Stimulated activated CD4-positive, alpha-beta T cell treated with anti-CD3 and anti-CD28 coated beads, Interleukin-4, amount 100 ng/mL, for 4 hours (primary cell): Measurements from ENCODE around the gene ICAM1.
"Not testable (repeated sequence)": the region's sequence is repeated elsewhere in the genome, so short reads cannot be mapped to it uniquely, and the experiment has no call there.

Experiments
- DNase-seq, 2 experiments: peaks; one replicate each; pipeline ENCODE4 v3.0.0-alpha.2; 2020

ICAM1 gene

DNA sequence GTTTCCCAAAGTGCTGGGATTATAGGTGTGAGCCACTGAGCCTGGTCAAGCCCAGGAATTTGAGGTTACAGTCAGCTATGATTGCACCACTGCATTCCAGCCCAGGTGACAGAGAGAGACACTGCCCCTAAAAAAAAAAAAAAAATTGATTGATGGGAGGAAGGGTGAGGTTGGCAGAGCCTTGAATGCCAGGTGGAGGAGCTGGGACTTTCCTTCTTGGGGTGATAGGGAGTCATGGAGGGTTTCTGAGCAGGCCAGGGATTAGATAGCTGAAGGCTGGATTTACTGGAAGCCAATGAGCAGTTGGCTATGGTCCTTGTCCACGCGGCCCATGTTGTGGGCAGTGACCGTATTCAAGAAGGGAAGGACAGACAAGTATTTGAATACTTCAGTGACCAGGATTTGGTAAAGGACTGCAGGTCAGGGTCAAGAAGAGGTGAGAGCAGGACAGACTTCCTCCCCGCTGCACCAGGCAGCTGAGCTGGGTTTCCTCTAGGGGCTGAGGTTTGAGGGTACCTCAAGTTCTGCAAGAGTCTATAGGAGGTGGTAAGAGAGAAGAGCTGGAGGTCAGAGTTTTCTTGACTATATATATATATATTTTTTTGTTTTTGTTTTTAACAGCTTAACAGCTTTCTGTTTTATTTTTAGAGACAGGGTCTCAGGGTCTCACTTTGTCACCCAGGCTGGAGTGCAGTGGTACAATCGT, 9.0 kb downstream of the ICAM1 start:
- no peak for DNase-seq

DNA sequence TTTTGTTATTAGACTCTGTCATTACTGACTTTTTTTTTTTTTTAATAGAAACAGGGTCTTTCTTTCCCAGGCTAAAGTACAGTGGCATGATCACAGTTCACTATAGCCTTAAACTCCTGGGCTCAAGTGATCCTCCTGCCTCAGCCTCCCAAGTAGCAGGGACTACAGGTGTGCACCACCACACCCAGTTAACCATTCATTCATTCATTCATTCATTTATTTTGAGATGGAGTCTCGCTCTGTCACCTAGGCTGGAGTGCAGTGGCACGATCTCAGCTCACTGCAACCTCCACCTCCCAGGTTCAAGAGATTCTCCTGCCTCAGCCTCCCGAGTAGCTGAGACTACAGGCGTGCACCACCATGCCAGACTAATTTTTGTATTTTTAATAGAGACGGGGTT, 11.1 kb downstream of the ICAM1 start:
- not testable (repeated sequence) for DNase-seq

DNA sequence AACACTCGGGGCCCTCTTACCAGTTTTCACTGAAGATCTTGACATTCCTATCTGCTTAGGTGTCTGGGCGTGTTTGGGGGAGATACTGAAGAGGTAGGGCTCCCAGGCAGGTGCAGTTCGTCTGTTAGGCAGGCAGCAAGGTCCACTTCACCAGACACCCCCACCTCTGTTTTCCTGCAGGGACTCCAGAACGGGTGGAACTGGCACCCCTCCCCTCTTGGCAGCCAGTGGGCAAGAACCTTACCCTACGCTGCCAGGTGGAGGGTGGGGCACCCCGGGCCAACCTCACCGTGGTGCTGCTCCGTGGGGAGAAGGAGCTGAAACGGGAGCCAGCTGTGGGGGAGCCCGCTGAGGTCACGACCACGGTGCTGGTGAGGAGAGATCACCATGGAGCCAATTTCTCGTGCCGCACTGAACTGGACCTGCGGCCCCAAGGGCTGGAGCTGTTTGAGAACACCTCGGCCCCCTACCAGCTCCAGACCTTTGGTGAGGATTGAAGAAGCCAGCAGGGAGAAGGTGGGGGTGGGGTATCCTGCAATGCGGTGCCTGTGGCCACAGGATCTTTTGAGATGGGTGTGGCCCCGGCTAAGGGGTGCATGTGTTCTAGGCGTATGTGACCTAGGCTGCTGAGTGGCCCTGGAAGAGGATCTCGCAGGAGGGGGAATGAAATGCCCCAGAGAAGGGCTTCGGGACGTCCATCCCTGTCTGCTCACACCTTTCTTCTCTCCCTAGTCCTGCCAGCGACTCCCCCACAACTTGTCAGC, 12.6 kb downstream of the ICAM1 start:
- no peak for DNase-seq

DNA sequence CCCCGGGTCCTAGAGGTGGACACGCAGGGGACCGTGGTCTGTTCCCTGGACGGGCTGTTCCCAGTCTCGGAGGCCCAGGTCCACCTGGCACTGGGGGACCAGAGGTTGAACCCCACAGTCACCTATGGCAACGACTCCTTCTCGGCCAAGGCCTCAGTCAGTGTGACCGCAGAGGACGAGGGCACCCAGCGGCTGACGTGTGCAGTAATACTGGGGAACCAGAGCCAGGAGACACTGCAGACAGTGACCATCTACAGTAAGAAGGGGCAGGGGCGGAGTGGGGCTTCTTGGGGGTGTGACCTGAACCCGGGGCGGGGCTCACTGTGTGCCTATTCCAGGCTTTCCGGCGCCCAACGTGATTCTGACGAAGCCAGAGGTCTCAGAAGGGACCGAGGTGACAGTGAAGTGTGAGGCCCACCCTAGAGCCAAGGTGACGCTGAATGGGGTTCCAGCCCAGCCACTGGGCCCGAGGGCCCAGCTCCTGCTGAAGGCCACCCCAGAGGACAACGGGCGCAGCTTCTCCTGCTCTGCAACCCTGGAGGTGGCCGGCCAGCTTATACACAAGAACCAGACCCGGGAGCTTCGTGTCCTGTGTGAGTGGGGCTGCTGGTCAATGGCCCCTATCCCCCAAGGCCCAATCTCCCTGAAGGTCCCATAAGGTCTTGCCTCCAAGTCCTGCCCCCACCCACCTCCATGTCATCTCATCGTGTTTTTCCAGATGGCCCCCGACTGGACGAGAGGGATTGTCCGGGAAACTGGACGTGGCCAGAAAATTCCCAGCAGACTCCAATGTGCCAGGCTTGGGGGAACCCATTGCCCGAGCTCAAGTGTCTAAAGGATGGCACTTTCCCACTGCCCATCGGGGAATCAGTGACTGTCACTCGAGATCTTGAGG, 13.4 kb downstream of the ICAM1 start:
- no peak for DNase-seq

DNA sequence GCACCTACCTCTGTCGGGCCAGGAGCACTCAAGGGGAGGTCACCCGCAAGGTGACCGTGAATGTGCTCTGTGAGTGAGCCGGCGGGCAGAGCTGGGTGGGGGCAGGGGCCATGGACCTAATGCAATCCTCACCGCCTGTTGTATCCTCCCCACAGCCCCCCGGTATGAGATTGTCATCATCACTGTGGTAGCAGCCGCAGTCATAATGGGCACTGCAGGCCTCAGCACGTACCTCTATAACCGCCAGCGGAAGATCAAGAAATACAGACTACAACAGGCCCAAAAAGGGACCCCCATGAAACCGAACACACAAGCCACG, 14.0 kb downstream of the ICAM1 start:
- DNase-seq: no peak

DNA sequence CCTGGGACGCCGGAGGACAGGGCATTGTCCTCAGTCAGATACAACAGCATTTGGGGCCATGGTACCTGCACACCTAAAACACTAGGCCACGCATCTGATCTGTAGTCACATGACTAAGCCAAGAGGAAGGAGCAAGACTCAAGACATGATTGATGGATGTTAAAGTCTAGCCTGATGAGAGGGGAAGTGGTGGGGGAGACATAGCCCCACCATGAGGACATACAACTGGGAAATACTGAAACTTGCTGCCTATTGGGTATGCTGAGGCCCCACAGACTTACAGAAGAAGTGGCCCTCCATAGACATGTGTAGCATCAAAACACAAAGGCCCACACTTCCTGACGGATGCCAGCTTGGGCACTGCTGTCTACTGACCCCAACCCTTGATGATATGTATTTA, 14.5 kb downstream of the ICAM1 start:
- DNase-seq: no peak

DNA sequence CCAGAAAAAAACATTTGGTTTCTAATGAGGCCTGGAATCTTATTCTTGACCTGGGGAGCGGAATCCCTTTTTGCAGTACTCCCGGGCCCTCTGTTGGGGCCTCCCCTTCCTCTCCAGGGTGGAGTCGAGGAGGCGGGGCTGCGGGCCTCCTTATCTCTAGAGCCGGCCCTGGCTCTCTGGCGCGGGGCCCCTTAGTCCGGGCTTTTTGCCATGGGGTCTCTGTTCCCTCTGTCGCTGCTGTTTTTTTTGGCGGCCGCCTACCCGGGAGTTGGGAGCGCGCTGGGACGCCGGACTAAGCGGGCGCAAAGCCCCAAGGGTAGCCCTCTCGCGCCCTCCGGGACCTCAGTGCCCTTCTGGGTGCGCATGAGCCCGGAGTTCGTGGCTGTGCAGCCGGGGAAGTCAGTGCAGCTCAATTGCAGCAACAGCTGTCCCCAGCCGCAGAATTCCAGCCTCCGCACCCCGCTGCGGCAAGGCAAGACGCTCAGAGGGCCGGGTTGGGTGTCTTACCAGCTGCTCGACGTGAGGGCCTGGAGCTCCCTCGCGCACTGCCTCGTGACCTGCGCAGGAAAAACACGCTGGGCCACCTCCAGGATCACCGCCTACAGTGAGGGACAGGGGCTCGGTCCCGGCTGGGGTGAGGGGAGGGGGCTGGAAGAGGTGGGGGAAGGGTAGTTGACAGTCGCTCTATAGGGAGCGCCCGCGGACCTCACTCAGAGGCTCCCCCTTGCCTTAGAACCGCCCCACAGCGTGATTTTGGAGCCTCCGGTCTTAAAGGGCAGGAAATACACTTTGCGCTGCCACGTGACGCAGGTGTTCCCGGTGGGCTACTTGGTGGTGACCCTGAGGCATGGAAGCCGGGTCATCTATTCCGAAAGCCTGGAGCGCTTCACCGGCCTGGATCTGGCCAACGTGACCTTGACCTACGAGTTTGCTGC, 16.1 kb downstream of the ICAM1 start, which contains the start of gene ICAM4:
TSS of gene ICAM4 (plus strand) at position 153 of the 935 bp plus-strand sequence. CDS start at position 211, 58 bp downstream.
- peak in 1 of 2 experiments; percentile 30 for DNase-seq

DNA sequence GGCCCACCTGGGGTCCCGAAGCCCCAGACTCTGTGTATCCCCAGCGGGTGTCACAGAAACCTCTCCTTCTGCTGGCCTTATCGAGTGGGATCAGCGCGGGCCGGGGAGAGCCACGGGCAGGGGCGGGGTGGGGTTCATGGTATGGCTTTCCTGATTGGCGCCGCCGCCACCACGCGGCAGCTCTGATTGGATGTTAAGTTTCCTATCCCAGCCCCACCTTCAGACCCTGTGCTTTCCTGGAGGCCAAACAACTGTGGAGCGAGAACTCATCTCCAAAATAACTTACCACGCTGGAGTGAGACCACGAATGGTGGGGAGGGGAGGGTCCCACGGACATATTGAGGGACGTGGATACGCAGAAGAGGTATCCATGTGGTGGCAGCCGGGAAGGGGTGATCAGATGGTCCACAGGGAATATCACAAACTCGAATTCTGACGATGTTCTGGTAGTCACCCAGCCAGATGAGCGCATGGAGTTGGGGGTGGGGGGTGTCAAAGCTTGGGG, 17.8 kb downstream of the ICAM1 start:
- DNase-seq: peak; percentile 45

DNA sequence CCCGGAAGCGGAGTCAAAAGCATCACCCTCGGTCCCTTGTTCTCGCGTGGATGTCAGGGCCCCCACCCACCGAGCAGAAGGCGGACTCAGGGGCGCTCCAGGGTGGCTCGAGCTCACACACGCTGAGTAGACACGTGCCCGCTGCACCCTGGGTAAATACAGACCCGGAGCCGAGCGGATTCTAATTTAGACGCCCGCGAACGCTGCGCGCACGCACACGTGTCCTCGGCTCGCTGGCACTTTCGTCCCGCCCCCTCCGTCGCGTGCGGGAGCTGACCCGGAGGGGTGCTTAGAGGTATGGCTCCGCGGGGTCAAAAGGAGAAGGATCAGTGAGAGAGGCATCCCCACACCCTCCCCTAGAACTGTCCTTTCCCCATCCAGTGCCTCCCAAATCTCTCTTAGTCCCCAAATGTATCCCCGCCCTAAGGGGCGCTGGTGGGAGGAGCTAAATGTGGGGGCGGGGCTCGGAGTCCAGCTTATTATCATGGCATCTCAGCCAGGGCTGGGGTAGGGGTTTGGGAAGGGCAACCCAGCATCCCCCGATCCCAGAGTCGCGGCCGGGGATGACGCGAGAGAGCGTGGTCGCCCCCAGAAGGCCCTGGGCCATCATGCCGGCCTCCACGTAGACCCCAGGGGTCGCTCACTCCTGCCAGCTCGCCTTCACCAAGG, 18.4 kb downstream of the ICAM1 start:
- DNase-seq: peak; percentile 65 to 74

DNA sequence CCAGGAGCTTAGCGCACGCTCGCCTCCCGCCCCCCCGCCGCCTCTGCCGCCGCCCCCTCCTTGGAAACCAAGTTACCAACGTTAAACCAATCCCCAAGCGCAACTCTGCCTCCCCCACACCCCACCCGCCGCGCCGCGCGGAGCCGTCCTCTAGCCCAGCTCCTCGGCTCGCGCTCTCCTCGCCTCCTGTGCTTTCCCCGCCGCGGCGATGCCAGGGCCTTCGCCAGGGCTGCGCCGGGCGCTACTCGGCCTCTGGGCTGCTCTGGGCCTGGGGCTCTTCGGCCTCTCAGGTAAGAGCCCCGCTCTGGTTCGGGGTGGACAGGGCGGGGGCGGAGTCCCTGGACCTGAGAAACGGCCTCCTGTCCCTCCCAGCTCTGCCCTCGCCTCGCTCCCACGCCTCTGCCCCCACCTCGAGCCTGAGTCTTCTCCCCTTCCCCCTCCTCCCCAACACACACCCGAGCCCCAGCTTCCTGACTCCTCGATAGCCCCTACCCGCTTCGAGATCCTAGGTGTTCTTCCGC, 19.0 kb downstream of the ICAM1 start, which contains the start of gene ICAM5:
TSS of gene ICAM5 (plus strand) at position 117 of the 521 bp plus-strand sequence. CDS start at position 209, 92 bp downstream.
- peak; percentile 54 to 78 for DNase-seq

DNA sequence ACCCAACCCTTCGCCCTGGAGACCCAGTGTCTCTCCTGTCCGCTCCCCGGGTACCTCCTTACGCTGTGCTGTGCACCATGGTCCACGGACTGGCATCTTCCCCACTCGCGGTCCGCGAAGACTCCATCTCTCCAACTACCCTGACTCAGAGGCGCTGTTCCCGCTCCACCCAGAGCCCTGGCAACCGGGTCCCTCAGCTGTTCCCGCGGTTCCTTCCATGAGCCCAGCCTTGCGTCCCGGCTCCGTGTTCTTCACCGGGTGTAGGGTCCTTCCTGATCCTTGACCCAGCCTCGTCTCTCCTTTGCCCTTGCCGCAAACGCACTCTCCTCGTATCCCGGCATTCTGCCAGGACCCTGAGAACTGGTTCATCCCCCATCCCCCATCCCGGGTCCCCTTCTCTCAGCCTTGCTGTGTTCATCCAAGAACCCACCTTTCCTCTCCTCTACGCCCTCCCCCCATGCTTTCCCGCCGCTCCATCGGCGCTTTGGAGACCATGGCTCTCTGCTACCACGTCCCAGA, 19.5 kb downstream of the ICAM1 start:
- DNase-seq: no peak

DNA sequence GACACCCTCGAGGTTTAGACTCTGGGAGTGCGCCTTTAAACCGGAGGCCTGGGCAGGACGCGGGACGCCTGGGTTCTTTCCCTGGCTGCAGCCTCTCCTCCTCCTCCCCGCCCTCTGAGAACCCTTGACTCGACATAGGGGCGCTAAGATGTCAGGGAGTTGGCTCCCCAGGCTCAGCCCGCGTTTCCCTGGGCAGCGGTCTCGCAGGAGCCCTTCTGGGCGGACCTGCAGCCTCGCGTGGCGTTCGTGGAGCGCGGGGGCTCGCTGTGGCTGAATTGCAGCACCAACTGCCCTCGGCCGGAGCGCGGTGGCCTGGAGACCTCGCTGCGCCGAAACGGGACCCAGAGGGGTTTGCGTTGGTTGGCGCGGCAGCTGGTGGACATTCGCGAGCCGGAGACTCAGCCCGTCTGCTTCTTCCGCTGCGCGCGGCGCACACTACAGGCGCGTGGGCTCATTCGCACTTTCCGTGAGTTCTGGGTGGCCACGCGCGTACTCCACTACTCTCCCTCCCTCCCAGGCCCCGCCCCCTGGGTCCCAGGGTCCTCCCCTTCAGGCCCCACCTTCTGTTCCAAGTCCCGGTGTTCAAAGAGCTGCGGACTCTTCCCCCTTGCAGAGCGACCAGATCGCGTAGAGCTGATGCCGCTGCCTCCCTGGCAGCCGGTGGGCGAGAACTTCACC, 20.1 kb downstream of the ICAM1 start:
- peak; percentile 53 to 63 for DNase-seq

DNA sequence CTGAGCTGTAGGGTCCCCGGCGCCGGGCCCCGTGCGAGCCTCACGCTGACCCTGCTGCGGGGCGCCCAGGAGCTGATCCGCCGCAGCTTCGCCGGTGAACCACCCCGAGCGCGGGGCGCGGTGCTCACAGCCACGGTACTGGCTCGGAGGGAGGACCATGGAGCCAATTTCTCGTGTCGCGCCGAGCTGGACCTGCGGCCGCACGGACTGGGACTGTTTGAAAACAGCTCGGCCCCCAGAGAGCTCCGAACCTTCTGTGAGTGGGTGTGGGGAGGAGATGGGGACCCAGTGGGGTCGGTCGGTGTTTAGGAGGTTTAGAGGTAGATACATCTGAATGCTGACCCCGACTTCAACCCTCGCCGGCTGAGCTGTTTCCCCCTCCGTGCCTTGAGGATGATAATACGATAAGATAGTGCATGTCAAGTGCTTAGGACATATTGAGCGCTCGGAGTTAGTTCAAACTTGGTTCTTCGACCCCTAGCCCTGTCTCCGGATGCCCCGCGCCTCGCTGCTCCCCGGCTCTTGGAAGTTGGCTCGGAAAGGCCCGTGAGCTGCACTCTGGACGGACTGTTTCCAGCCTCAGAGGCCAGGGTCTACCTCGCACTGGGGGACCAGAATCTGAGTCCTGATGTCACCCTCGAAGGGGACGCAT, 20.8 kb downstream of the ICAM1 start:
- no peak for DNase-seq

DNA sequence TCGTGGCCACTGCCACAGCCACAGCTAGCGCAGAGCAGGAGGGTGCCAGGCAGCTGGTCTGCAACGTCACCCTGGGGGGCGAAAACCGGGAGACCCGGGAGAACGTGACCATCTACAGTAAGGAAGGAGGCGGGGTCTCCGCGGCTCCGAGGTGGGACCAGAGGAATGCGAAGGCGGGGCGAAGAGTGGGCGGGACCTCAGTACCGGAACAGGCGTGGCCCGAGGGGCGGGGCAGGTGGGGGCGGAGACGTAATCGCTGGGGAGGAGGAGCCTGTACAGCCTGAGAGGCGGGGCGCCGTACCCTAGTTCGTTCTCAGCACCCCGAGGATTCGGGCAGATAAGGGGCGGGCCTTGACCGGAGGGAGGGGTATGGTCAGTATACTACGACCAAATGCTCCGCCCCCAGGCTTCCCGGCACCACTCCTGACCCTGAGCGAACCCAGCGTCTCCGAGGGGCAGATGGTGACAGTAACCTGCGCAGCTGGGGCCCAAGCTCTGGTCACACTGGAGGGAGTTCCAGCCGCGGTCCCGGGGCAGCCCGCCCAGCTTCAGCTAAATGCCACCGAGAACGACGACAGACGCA, 21.4 kb downstream of the ICAM1 start:
- DNase-seq: peak; percentile 64 to 65

DNA sequence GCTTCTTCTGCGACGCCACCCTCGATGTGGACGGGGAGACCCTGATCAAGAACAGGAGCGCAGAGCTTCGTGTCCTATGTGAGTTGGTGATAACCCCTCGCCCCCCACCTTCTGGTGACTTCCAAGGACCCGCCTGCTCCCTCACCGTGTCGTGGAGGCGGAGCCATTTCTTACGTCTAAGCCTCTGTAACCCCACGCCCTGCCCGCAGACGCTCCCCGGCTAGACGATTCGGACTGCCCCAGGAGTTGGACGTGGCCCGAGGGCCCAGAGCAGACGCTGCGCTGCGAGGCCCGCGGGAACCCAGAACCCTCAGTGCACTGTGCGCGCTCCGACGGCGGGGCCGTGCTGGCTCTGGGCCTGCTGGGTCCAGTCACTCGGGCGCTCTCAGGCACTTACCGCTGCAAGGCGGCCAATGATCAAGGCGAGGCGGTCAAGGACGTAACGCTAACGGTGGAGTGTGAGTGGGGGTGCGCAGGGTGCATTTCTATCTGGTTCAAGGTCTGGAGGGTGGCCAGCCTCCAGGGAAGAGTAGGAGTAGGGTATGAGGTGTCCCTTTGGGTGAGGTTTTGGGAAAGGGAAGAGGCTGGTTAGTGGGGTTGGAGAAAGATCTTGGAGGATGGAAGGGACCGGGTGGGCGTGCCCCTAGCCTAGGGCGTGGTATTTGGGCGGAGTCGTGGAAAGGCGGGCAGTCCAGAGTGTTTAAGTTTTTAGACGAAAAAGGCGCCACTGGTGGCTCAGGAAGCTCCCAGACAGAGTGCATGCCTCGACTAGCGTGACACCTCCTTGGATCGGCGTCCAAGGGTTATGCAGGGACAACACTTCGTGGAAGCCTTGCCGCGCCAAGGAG, 22.1 kb downstream of the ICAM1 start:
- no peak for DNase-seq

DNA sequence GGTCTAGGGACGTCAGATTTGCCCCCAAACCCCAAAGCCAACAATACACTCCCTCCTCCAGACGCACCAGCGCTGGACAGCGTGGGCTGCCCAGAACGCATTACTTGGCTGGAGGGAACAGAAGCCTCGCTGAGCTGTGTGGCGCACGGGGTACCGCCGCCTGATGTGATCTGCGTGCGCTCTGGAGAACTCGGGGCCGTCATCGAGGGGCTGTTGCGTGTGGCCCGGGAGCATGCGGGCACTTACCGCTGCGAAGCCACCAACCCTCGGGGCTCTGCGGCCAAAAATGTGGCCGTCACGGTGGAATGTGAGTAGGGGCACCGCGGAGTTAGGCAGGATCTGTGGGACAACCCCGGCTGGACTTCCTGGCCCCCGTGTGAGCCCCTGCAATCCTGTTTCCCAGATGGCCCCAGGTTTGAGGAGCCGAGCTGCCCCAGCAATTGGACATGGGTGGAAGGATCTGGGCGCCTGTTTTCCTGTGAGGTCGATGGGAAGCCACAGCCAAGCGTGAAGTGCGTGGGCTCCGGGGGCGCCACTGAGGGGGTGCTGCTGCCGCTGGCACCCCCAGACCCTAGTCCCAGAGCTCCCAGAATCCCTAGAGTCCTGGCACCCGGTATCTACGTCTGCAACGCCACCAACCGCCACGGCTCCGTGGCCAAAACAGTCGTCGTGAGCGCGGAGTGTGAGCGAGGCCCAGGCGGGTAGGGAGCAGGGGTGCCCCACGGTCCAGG, 22.9 kb downstream of the ICAM1 start:
- no peak for DNase-seq

DNA sequence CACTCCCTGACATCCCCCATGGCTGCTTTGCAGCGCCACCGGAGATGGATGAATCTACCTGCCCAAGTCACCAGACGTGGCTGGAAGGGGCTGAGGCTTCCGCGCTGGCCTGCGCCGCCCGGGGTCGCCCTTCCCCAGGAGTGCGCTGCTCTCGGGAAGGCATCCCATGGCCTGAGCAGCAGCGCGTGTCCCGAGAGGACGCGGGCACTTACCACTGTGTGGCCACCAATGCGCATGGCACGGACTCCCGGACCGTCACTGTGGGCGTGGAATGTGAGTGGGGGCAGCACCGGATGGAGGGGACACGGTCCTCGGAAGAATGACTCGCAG, 23.4 kb downstream of the ICAM1 start:
- DNase-seq: no peak
